ENCODE data around the gene SMYD3.

The SMYD3 gene

GRCh38 chr1:246427611-246428010, 79.5 kb downstream of the SMYD3 start:
- H3K4me3 ChIP-seq (ENCODE audit: low read depth in 1 of 2, low read length in 2 of 2), result no peak overlapping the region
- H2AFZ ChIP-seq (ENCODE audit: low read depth, low read length), result no peak overlapping the region
- ATAC-seq (ENCODE audit: insufficient read depth, low read depth) (peak; percentile 34; the same call in 2 of the 3 replicates), DNase-seq (peak; percentile 43)
- H3K27ac ChIP-seq (ENCODE audit: low read length), result peak overlapping the region; percentile 50; the same call in 1 of the 2 replicates
- 0 out of 2 replicates have a peak, but pooled peaks cover 2% of the 10 kb centered on the region for H3K79me2 ChIP-seq (ENCODE audit: insufficient read depth, low read length)
- no peaks in the 10 kb centered on the region for H3K36me3 ChIP-seq (ENCODE audit: insufficient read depth, low read length)
- TF ChIP-seq EZH2 (IDR thresholded peaks at IDR 0.05; ENCODE audit: borderline replicate concordance, low read depth, low read length, severe bottlenecking), result no peak
- TF ChIP-seq CTCF (IDR thresholded peaks at IDR 0.05; ENCODE audit: borderline replicate concordance, extremely low read depth, low read length, poor library complexity, severe bottlenecking), result no peak
- H4K20me1 ChIP-seq (ENCODE audit: insufficient read depth, low read length), result no peaks in the 10 kb centered on the region
- peak overlapping the region; percentile 14; the same call in 1 of the 2 replicates for H3K9ac ChIP-seq (ENCODE audit: low read depth, low read length)
- H3K4me1 ChIP-seq (ENCODE audit: insufficient read depth, low read length), result peaks cover 19% of the 10 kb centered on the region
- no peak overlapping the region for H3K4me2 ChIP-seq (ENCODE audit: insufficient read depth, low read length)
- no peaks in the 10 kb centered on the region for H3K9me3 ChIP-seq (ENCODE audit: insufficient read depth, low read length, severe bottlenecking)
- no peaks in the 10 kb centered on the region for H3K27me3 ChIP-seq (ENCODE audit: insufficient read depth, low read length, poor library complexity)

GRCh38 chr1:246425895-246426294, 81.2 kb downstream of the SMYD3 start:
- no peaks in the 10 kb centered on the region for H3K27me3 ChIP-seq (ENCODE audit: insufficient read depth, low read length, poor library complexity)
- no peaks in the 10 kb centered on the region for H3K9me3 ChIP-seq (ENCODE audit: insufficient read depth, low read length, severe bottlenecking)
- H3K36me3 ChIP-seq (ENCODE audit: insufficient read depth, low read length), result no peaks in the 10 kb centered on the region
- no peaks in the 10 kb centered on the region for H4K20me1 ChIP-seq (ENCODE audit: insufficient read depth, low read length)
- no peak overlapping the region for H3K9ac ChIP-seq (ENCODE audit: low read depth, low read length)
- no peak for TF ChIP-seq EZH2 (IDR thresholded peaks at IDR 0.05; ENCODE audit: borderline replicate concordance, low read depth, low read length, severe bottlenecking)
- no peak for TF ChIP-seq CTCF (IDR thresholded peaks at IDR 0.05; ENCODE audit: borderline replicate concordance, extremely low read depth, low read length, poor library complexity, severe bottlenecking)
- DNase-seq (no peak), ATAC-seq (ENCODE audit: insufficient read depth, low read depth) (no peak)
- H3K4me2 ChIP-seq (ENCODE audit: insufficient read depth, low read length), result no peak overlapping the region
- H3K4me3 ChIP-seq (ENCODE audit: low read depth in 1 of 2, low read length in 2 of 2), result no peak overlapping the region
- H3K27ac ChIP-seq (ENCODE audit: low read length), result no peak overlapping the region
- H3K4me1 ChIP-seq (ENCODE audit: insufficient read depth, low read length), result peaks cover 19% of the 10 kb centered on the region
- 0 out of 2 replicates have a peak, but pooled peaks cover 2% of the 10 kb centered on the region for H3K79me2 ChIP-seq (ENCODE audit: insufficient read depth, low read length)
- no peak overlapping the region for H2AFZ ChIP-seq (ENCODE audit: low read depth, low read length)

GRCh38 chr1:246425139-246425794, 81.8 kb downstream of the SMYD3 start:
- Histone ChIP-seq H2AFZ (ENCODE audit: low read depth, low read length) (no peak overlapping the region), H3K9ac (ENCODE audit: low read depth, low read length) (no peak overlapping the region), H3K27me3 (ENCODE audit: insufficient read depth, low read length, poor library complexity) (no peaks in the 10 kb centered on the region), H3K9me3 (ENCODE audit: insufficient read depth, low read length, severe bottlenecking) (no peaks in the 10 kb centered on the region), H3K36me3 (ENCODE audit: insufficient read depth, low read length) (no peaks in the 10 kb centered on the region), H3K4me2 (ENCODE audit: insufficient read depth, low read length) (no peak overlapping the region), H3K79me2 (ENCODE audit: insufficient read depth, low read length) (0 out of 2 replicates have a peak, but pooled peaks cover 2% of the 10 kb centered on the region), H3K27ac (ENCODE audit: low read length) (no peak overlapping the region; the same call in 1 of the 2 replicates), H3K4me3 (ENCODE audit: low read depth in 1 of 2, low read length in 2 of 2) (no peak overlapping the region), H3K4me1 (ENCODE audit: insufficient read depth, low read length) (peaks cover 19% of the 10 kb centered on the region), H4K20me1 (ENCODE audit: insufficient read depth, low read length) (no peaks in the 10 kb centered on the region)
- TF ChIP-seq CTCF (IDR thresholded peaks at IDR 0.05; ENCODE audit: borderline replicate concordance, extremely low read depth, low read length, poor library complexity, severe bottlenecking) (no peak), EZH2 (IDR thresholded peaks at IDR 0.05; ENCODE audit: borderline replicate concordance, low read depth, low read length, severe bottlenecking) (no peak)
- DNase-seq (no peak), ATAC-seq (ENCODE audit: insufficient read depth, low read depth) (no peak)

Measured in DND-41 (cell line).